Neural progenitor cell (in vitro differentiated cells): ENCODE measurements around the gene CPLANE1. TPM values are rescaled to one million over a fixed set of nuclear protein-coding genes. Genes with fewer than 3 reads are reported as not detected.
A peak's percentile ranks its signal among the peaks of the same experiment; 100 is the strongest.

Experiments
- DNase-seq: peaks from one replicate; pipeline ENCODE4 v3.0.0-alpha.2; 2016; ENCODE audit warnings: low spot score
- H2AFZ ChIP-seq: fragments of 200-600 bp; sonication (generic); replicated peaks from 2 replicates; pipeline ENCODE4 v1.6.1; 2016; ENCODE audit warnings: antibody characterized with exemption
- H3F3A ChIP-seq: fragments of 200-600 bp; sonication (generic); 2 replicates; pipeline ENCODE4 v1.6.1; 2016; ENCODE audit warnings: antibody characterized with exemption, low read depth
- H3K27ac ChIP-seq: fragments of 200-600 bp; sonication (generic); 2 replicates; pipeline ENCODE4 v1.5.1; 2016; ENCODE audit warnings: mild to moderate bottlenecking
- H3K27me3 ChIP-seq: fragments of 200-600 bp; sonication (generic); 2 replicates; pipeline ENCODE4 v1.6.1; 2016; ENCODE audit warnings: mild to moderate bottlenecking, moderate library complexity
- H3K36me3 ChIP-seq: fragments of 200-600 bp; sonication (generic); 2 replicates; pipeline ENCODE4 v1.5.1; 2016
- H3K4me1 ChIP-seq: fragments of 200-600 bp; sonication (generic); 2 replicates; pipeline ENCODE4 v1.6.1; 2016; ENCODE audit warnings: mixed run types
- H3K4me2 ChIP-seq: fragments of 200-600 bp; sonication (generic); 2 replicates; pipeline ENCODE4 v1.6.1; 2016
- H3K4me3 ChIP-seq: fragments of 200-600 bp; sonication (generic); 2 replicates; pipeline ENCODE4 v1.5.1; 2016
- H3K79me2 ChIP-seq: fragments of 200-600 bp; sonication (generic); 2 replicates; pipeline ENCODE4 v1.6.1; 2016; ENCODE audit warnings: low read depth
- H3K9ac ChIP-seq: fragments of 200-600 bp; sonication (generic); 2 replicates; pipeline ENCODE4 v1.6.1; 2016
- H3K9me3 ChIP-seq: fragments of 200-600 bp; sonication (generic); 2 replicates; pipeline ENCODE4 v1.5.1; 2016; ENCODE audit warnings: low read depth
- H4K20me1 ChIP-seq: fragments of 200-600 bp; sonication (generic); 2 replicates; pipeline ENCODE4 v1.6.1; 2016; ENCODE audit warnings: low read depth
- H3K27ac Mint-ChIP-seq: 3 replicates; pipeline ENCODE4 v1.8.0; 2021; ENCODE audit warnings: mixed read lengths
- H3K27me3 Mint-ChIP-seq: 2 replicates; pipeline ENCODE4 v1.8.0; 2022; ENCODE audit warnings: low read depth, mild to moderate bottlenecking, inconsistent platforms, moderate library complexity, mixed read lengths; ENCODE audit not compliant: insufficient read depth
- H3K36me3 Mint-ChIP-seq: 3 replicates; pipeline ENCODE4 v1.8.0; 2021; ENCODE audit warnings: mixed read lengths
- H3K4me1 Mint-ChIP-seq: 3 replicates; pipeline ENCODE4 v1.8.0; 2021; ENCODE audit warnings: mixed read lengths
- H3K4me3 Mint-ChIP-seq: 3 replicates; pipeline ENCODE4 v1.8.0; 2021; ENCODE audit warnings: mild to moderate bottlenecking, moderate library complexity, mixed read lengths
- H3K9me3 Mint-ChIP-seq: 3 replicates; pipeline ENCODE4 v1.8.0; 2020; ENCODE audit warnings: mixed read lengths
- EZH2 ChIP-seq: fragments of 200-600 bp; sonication (generic); IDR thresholded peaks from 2 replicates; pipeline ENCODE4 v1.6.1; 2017; ENCODE audit warnings: antibody characterized with exemption, mild to moderate bottlenecking, moderate library complexity
- EZH2phosphoT487 ChIP-seq: fragments of 200-600 bp; sonication (generic); IDR thresholded peaks from 2 replicates; pipeline ENCODE4 v1.6.1; 2017; ENCODE audit warnings: antibody characterized with exemption
- total RNA-seq: library from RNA; depleted of rRNA; stranded (reverse); fragments of >200 nt; gene quantifications from 2 replicates; pipeline ENCODE4 v1.2.3, GENCODE V29; 2015; ENCODE audit warnings: low replicate concordance
- TF ChIP-seq, protein P1 (sequence below): fragments of 200-600 bp; sonication (generic); IDR thresholded peaks from 2 replicates; pipeline ENCODE4 v1.5.1; 2017; ENCODE audit warnings: antibody characterized with exemption, mild to moderate bottlenecking

The CPLANE1 gene
- total RNA-seq, 1 donor from 2014 or later: 23.4 TPM

DNA sequence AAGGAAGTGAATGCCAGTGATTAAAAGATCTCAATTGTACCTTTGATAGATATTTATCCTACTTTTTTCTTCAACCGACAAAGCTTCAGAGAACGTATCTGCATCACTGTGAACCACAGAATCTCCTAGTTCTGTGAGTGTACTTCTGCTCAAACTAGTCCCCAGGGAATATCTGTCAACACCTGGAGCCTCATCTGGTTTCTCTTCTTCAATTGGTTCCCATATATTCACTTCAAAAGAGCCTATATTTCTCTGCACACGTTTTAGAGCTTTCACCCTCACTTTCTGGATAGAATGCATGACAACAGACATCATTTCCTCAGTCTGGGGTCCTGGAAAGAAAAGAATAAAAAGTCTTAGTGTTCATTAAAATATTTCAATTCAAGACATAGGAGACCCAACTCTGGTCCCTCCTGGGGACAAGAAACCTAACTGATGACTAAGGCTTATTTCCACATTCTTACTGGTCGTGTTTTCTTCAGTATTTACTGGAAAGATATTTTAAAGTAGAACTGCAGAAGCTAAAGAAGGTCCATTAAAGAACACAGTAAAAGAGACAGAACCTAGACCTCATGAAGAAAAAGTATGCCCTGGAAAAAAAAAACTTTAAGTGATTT, 64.3 kb downstream of the CPLANE1 start:
- peaks cover 15% of the 10 kb centered on the region for H3K36me3 Mint-ChIP-seq

DNA sequence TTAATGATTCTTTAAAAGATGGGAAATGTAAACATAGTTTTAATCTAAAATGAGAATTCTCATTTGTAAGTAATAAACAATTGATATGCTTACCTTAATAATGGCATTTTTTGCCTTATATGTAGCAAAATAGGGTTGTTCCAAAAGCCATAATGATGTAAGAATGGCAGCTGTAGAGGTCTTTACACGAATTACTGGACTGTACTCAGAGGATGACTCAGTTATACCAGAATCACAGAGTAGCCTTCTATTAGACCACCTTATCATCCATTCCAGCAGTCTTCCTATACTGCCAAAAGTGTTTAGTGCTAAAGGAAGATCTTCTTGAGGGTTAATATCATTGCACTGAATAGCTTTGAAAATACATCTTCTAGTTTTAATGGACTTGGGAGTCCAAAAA, 66.5 kb downstream of the CPLANE1 start:
- Histone ChIP-seq H3K27ac (no peak overlapping the region), H3K9ac (no peak overlapping the region), H4K20me1 (no peaks in the 10 kb centered on the region), H3F3A (no peaks in the 10 kb centered on the region), H3K4me3 (no peak overlapping the region), H3K4me1 (no peaks in the 10 kb centered on the region), H2AFZ (no peak overlapping the region), H3K36me3 (peaks cover 4% of the 10 kb centered on the region), H3K27me3 (no peaks in the 10 kb centered on the region), H3K9me3 (no peaks in the 10 kb centered on the region), H3K4me2 (no peak overlapping the region), H3K79me2 (no peaks in the 10 kb centered on the region)
- no peak for DNase-seq
- no peaks in the 10 kb centered on the region for H3K9me3 Mint-ChIP-seq
- H3K36me3 Mint-ChIP-seq: peaks cover 17% of the 10 kb centered on the region
- no peak overlapping the region for H3K27ac Mint-ChIP-seq
- no peak overlapping the region for H3K4me3 Mint-ChIP-seq
- H3K27me3 Mint-ChIP-seq: no peaks in the 10 kb centered on the region
- no peaks in the 10 kb centered on the region for H3K4me1 Mint-ChIP-seq
- TF ChIP-seq, protein P1, sequence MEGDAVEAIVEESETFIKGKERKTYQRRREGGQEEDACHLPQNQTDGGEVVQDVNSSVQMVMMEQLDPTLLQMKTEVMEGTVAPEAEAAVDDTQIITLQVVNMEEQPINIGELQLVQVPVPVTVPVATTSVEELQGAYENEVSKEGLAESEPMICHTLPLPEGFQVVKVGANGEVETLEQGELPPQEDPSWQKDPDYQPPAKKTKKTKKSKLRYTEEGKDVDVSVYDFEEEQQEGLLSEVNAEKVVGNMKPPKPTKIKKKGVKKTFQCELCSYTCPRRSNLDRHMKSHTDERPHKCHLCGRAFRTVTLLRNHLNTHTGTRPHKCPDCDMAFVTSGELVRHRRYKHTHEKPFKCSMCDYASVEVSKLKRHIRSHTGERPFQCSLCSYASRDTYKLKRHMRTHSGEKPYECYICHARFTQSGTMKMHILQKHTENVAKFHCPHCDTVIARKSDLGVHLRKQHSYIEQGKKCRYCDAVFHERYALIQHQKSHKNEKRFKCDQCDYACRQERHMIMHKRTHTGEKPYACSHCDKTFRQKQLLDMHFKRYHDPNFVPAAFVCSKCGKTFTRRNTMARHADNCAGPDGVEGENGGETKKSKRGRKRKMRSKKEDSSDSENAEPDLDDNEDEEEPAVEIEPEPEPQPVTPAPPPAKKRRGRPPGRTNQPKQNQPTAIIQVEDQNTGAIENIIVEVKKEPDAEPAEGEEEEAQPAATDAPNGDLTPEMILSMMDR: no peak
- no peak for TF ChIP-seq EZH2phosphoT487

More for the DNA sequence above, 64.3 kb downstream of the CPLANE1 start:
- peaks cover 4% of the 10 kb centered on the region for H3K36me3 ChIP-seq
- H2AFZ ChIP-seq: no peak overlapping the region
- H3F3A ChIP-seq: no peaks in the 10 kb centered on the region
- Mint-ChIP-seq H3K4me3 (no peak overlapping the region), H3K9me3 (no peaks in the 10 kb centered on the region), H3K27ac (no peak overlapping the region), H3K4me1 (no peaks in the 10 kb centered on the region), H3K27me3 (no peaks in the 10 kb centered on the region)
- H3K27me3 ChIP-seq: no peaks in the 10 kb centered on the region
- H3K9ac ChIP-seq: no peak overlapping the region
- no peak for TF ChIP-seq EZH2phosphoT487
- no peak for TF ChIP-seq EZH2
- TF ChIP-seq, protein P1: no peak
- no peak for DNase-seq
- no peaks in the 10 kb centered on the region for H3K9me3 ChIP-seq
- no peaks in the 10 kb centered on the region for H4K20me1 ChIP-seq
- H3K27ac ChIP-seq: no peak overlapping the region
- H3K4me2 ChIP-seq: no peak overlapping the region
- no peak overlapping the region for H3K4me3 ChIP-seq
- H3K79me2 ChIP-seq: no peaks in the 10 kb centered on the region
- H3K4me1 ChIP-seq: no peaks in the 10 kb centered on the region

DNA sequence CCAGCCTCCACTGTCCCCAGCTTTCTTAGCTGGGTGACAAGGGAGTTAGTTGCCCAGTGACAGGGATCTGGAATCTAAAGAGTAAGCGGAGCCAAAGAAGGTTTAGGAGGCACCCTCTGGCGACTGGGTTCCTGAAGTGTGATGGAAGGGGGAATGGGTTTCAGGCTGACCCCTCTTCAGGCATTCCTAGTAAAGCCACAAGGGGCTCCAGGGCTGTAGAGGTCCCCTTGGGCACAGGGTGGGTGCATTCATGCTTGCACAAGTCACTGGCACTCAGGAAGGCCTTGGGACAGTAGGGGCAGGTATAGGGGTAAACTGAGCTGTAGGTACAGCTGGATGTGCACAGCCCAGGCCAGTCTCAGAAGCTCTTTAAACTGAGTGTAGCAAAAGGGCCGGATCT, 74.2 kb downstream of the CPLANE1 start:
- no peaks in the 10 kb centered on the region for H3K9me3 ChIP-seq
- no peak overlapping the region for H3K4me2 ChIP-seq
- no peaks in the 10 kb centered on the region for H3K4me1 ChIP-seq
- H3K36me3 ChIP-seq: peaks cover 21% of the 10 kb centered on the region
- peak; percentile 7 for DNase-seq
- TF ChIP-seq, protein P1: peak; percentile 5
- TF ChIP-seq EZH2phosphoT487: no peak
- Mint-ChIP-seq H3K27me3 (no peaks in the 10 kb centered on the region), H3K4me3 (no peak overlapping the region), H3K27ac (no peak overlapping the region), H3K4me1 (no peaks in the 10 kb centered on the region), H3K36me3 (peaks cover 18% of the 10 kb centered on the region), H3K9me3 (no peaks in the 10 kb centered on the region)
- H3F3A ChIP-seq: no peaks in the 10 kb centered on the region
- H3K27me3 ChIP-seq: no peaks in the 10 kb centered on the region
- H3K27ac ChIP-seq: no peak overlapping the region
- H4K20me1 ChIP-seq: no peaks in the 10 kb centered on the region
- no peak overlapping the region for H3K9ac ChIP-seq
- H3K4me3 ChIP-seq: no peak overlapping the region
- H3K79me2 ChIP-seq: no peaks in the 10 kb centered on the region
- H2AFZ ChIP-seq: no peak overlapping the region
